GOT3 (cell line): ENCODE results near the gene CPEB4.

Experiments used
- DNase-seq: peaks from one replicate; lab custom pipeline; 2025; ENCODE audit warnings: mixed read lengths; lab: John Stamatoyannopoulos, UW

Gene CPEB4

GRCh38 chr5:173887610-173888472, at the start of gene CPEB4:
Gene CPEB4, plus strand, starts transcription at chr5:173888349. Its CDS starts 1,385 bp downstream, at chr5:173889734.
- DNase-seq = peak; percentile 98

GRCh38 chr5:173839117-173839713, 48.9 kb upstream of the CPEB4 start:
- DNase-seq = no peak

DNA sequence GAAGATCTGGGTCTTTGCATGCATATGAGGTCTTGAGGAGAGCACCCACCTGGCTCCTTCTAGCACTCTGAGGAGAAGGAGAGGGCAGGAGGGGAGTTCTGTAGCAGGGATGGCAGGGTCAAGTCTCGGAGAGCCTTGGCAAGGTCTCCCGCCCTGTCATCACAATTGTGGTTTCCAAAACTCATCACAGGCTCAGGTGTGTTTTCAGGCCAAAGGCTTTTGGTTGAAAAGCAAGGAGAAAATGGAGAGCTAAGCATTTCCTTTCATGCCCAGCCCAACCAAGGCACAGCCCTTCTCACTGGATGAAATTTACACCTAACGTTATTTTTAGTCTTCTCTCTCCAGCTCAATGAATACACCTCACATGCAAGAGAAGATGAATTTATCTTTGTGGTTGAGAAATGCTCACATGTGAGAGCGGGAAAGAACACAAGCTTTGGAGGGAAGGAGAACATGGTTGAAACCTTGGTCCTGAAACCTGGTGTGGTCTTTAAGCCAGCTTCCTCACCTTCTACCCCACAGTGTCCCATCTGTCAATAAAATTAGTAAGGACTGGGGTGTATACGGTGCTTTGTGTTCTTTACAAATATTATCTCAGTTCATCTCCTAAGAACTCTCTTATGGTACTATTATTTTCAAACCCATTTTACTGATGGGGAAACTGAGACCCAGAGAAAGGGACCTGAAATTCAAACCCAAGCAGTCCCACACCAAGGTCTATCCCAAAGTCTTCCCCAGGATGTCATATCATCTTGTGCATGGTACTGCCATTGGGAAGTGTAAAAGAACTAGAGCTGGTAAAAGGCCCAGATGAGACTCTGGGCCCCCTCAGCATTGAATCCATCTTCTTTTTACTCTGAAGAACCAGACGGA, 47.8 kb upstream of the CPEB4 start:
- DNase-seq = no peak

GRCh38 chr5:173841710-173842109, 46.4 kb upstream of the CPEB4 start:
- DNase-seq = no peak

DNA sequence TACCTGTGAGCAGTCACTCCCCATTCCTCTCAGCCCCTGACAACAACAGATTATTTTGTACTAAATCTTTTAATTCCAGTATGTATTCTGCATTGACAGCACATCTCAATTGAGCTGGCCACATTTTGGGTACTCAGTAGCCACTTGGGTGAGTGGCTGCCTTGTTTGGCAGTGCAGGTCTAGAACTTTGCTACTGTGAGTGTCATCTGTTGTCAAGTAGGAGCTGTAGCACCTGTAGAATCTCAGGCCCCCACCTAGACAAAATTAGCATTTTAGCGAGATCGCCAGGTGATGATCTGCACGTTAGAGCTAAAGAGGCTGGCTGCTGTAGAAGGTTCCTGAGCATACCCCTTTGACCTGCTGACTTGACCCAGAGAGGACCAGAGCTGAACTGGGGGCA, 44.4 kb upstream of the CPEB4 start:
- DNase-seq = no peak

- no peak for DNase-seq
Measured at GRCh38 chr5:173845321-173845720, 42.8 kb upstream of the CPEB4 start.

- DNase-seq = no peak
Measured at GRCh38 chr5:173846929-173847501, 41.1 kb upstream of the CPEB4 start.

DNA sequence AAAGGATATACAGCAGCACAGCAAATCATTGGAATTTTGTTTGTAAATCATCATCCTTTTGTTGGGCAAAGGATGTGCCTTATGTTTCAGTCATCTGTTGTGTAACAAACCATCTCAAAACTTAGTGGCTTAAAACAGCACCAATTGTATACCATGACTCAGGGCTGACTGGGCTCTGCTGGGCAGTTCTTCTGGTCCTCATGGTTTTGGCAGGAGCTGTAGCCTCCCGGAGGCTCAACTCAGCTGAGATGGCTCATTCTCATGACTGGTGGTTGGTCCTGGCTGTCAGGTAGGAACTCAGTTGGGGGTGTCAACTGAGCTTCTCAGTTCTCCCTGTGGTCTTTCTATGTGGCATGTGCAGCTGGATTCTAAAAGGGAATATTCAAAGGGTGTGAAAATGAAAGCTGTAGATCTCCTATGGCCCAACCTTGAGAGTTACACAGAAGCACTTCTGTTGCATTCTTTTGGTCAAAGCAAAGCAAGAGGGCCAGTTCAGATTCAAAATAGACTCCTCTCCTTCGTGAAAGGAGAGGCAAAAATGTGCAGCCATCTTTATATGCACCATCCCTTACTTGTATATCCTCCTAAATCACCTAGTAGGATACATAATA, 39.1 kb upstream of the CPEB4 start:
- no peak for DNase-seq

GRCh38 chr5:173849908-173850307, 38.2 kb upstream of the CPEB4 start:
- no peak for DNase-seq

DNA sequence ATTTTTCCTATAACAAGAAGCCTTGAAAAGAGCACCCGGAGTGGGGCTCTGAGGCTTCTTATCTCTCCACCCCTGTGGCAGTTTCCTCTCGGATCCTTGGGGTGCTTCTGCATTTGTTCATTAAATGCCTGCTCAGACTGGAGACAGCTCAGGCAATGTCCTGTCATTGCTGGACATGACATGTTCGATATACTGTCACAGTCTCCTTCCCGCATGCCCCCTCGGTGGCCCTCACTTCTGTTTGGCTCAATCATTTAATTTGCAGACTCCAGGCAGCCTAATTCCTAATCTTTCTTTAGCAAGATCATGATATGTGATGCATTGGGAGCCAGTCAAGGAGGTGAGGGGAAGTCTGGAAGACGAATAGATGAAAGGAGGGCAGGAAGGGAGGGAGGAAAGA, 37.5 kb upstream of the CPEB4 start:
- DNase-seq = no peak

DNA sequence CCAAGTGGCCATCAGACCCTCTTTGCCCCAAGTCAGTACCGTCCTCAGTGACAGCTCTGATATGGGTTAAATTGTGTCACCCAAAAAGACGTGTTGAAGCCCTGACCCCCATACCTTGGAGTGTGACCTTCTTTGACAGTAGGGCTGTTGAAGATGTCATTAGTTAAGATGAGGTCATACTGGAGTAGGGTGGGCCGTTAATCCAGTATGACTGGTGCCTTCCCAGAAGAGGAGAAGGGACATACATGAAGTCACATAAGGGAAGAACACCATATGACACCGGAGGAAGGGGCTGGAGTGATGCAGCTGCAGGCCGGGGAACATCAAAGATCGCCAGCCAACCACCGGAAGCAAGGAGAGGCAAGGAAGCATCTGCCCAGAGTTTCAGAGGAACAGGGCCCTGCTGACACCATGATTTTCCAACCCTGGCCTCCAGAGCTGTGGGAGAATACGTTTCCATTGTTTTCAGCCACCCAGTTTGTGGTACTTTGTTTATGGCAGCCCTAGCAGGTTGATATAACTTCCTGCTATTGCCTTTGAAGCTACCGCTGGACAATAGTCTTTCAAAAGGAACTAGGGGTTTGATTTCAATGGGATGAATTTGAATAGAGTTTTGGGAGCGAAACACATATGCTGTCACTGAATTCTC, 36.4 kb upstream of the CPEB4 start:
- no peak for DNase-seq

DNA sequence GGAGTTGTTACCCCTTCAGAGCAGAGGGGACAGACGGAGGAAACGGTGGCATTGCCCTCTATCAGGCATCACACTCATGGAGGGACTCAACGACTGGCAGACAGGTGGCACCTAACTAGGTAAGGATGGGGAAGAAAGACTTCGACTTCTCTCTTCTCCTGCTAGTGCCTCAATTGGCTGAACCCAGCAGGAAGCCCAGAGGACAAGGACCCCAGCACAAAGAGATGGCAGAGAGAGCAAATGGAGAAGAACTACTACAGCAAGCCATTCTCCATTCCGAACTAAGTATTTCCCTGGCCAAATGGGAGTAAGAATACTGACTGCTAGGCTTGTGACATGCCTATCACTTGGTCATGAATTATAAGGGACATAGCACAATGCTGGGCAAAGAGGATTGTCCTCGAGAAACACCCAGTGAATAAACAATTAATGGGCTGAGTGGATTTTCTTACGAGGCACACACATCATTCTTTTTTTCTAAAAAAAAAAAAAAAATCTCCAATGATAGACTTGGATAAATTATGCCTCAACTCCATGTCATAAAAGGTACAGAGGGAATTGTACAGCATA, 35.3 kb upstream of the CPEB4 start:
- no peak for DNase-seq

DNA sequence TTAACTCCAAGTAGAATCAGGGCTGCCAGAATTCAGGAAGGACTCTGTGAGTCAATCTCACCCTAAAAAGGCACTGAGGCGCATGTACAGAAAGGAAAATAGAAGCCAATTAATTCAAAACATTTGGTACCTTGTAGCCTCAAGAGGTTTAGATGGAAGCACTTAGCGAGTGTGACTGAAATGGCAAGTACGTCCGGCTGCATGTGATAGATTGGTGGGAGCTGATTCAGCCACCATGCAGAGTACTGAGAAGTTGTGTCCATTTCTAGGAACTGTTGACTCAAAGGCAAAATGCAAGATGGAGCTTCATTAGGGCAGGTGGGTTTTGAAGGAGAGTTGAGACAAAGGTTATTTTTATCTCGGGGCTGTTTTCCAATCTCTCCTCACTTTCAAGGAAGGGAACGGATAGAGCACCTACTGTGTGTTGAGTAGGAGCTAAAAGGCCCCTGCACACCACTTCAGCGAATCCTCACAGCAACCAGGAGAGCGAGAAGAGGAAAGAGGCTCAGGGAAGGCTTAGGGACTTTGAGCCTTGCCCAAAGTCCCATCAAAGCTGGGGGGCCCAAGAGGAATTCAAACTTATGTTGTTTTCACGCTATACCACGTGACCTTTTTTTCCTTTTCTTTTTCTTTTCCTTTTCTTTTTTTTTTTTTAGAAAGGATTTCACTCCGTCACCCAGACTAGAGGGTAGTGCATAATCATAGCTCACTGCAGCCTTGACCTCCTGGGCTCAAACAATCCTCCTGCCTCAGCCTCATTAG, 34.6 kb upstream of the CPEB4 start:
- no peak for DNase-seq

DNA sequence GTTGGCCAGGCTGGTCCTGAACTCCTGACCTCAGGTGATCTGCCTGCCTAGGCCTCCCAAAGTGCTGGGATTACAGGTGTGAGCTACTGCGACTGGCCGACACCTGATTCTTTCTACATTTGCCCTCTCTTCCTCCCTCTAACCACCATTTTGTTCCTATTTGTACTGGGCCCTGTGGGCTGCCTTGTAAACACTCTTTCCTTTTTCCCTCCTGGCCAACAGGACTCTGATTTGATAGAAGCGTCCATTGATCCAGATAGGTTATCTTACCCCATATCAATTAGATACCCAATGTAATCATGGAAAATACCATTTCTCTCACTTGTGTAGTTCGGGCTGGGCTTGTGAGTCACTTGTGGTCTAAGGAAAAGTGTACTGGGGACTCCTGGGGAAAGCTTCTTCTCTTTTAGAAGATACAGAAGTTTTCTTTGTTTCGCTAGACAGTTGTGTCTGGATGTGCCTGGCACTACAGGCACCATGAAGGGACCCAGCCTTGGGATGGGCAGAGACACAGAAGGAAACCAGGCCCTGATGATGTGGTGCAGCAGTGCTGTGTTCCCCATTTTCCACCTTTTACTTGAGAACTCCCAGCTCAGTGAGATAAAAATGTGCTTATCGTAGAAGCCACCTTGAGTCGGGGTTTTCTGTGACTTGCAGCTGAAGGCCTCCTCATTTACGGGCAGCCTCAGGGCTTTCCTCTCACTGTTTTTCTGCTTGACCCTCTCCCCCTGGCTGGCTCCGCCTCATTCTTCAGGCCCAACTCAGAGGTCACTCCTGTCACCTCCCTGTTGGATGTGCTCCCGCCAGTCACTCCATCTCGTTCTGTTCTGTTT, 32.8 kb upstream of the CPEB4 start:
- no peak for DNase-seq

DNA sequence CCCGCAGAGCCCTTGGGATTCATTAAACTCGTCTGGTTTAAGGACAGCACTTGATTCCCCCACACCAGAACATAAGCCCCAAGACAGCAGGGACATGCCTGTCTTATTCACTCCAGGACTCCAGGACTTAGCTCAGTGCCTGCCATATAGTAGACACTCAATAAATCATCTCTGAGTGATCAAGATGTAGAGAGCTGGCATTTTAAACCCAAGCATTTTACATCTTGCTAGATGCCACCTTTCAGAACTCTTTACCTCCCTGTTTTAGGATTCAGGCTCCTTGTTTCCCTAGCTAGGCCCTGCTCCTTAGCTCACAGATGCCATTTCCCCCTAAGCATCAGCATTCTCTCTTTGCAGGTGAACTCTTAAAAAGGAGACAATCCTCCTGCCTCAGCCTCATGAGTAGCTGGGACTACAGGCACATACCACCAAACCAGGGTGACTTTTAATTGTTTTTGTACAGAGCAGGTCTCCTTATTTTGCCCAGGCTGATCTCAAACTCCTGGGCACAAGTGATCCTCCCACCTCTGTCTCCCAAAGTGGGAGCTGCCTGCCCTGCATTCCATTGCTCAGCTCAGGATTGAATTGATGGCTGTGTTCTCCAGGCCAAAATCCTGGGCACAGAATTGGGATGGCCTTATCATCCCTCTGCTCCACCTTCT, 32.0 kb upstream of the CPEB4 start:
- DNase-seq = no peak

DNA sequence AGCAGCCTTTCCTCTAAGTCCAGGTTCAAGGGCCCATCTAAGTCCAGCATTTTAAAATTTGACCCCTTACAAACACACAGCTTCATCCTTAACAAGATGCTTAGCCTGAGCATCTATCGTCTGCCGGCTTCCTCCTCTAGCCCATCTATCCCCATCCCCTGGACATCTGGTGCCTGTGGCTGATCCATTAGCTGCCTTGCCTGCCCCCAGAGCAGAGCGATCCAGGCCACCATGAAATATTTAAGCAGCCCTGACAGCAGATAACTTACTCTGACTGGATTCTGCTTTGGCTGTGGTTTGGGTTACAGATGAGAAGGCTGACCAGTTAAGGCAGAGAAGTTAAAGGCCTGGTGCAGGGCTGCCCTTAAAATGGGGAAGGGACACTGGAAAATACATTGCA, 30.9 kb upstream of the CPEB4 start:
- DNase-seq = no peak

- DNase-seq = no peak
Measured at GRCh38 chr5:173858021-173858669, 30.0 kb upstream of the CPEB4 start.
